Jurkat, Clone E6-1 (cell line): ENCODE data around the gene PAQR9.

Experiments
- DNase-seq: peaks from one replicate; pipeline ENCODE4 v3.0.0-alpha.2; 2011; ENCODE audit warnings: low read depth, low spot score
- H3K4me3 ChIP-seq: 2 replicates; pipeline ENCODE4 v1.5.1; 2011; ENCODE audit warnings: mild to moderate bottlenecking, low read length, control low read depth, moderate library complexity

PAQR9 gene

GRCh38 chr3:142931222-142931621 lies 32.3 kb downstream of the PAQR9 start:
- H3K4me3 ChIP-seq = no peak overlapping the region
- peak; percentile 42 for DNase-seq

GRCh38 chr3:142930463-142930862 lies 33.0 kb downstream of the PAQR9 start:
- H3K4me3 ChIP-seq = no peak overlapping the region
- DNase-seq = no peak

DNA sequence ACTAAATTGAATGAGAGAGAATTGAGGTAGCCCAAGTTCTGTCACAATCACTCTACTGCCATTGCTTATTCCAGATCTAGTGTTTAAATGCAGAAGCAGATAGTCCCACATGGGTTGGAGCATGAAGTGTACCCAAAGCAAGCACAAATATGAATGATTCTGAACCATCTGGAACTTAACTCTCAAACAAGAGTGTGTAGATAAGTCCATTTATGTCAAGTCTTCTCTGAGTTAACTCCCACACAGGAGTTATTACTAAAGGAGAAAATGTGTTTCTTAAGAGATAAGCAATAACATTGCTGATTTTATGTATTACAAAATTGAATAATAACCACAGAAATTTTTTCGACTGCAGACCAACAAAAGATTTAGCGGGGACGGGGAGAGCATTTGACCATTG lies 33.6 kb downstream of the PAQR9 start:
- H3K4me3 ChIP-seq = no peak overlapping the region
- DNase-seq = no peak

GRCh38 chr3:142929109-142929508 lies 34.4 kb downstream of the PAQR9 start:
- DNase-seq = peak; percentile 32
- no peak overlapping the region for H3K4me3 ChIP-seq

- no peak overlapping the region for H3K4me3 ChIP-seq
- DNase-seq = no peak
Observed at GRCh38 chr3:142926368-142926944, 37.0 kb downstream of the PAQR9 start.

DNA sequence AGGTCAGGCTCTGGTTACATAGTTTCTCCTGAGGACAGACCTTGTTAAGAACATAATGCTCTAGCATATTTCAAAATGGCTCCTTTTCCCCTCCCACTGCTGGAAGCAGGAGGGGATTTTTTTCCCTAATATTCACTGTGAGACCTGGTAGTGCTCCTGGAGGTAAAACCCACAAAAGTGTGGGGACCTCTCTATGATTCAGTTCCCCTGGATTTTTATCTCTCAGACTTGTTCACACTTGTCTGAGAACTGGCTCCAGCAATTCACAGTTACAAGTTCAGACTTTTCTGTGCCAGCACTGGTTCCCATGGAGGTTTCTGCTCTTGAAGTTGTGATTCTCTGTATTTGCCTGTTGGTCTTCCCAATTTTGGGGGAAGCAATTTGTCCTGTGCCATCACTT lies 38.3 kb downstream of the PAQR9 start:
- H3K4me3 ChIP-seq = no peak overlapping the region
- no peak for DNase-seq

GRCh38 chr3:142923694-142924093 lies 39.8 kb downstream of the PAQR9 start:
- DNase-seq = no peak
- H3K4me3 ChIP-seq = no peak overlapping the region

DNA sequence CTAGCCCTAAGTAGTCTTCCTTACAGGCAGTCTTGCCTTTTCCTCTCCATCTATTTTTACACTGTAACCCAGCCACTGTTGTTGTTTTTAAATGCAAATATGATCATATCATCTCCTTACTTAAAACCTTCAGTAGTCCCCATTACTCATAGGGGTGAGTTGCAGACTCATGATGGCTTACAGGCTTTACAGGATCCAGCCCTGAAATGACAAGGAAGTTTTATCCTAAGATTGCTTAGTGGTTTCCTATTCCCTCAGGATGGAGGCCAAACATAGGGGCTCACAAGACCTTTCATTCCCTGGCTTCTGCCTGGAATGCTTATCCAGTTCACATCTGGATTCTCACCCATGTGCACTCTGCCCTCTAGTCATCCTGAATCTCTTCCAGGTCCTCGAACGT lies 46.9 kb downstream of the PAQR9 start:
- H3K4me3 ChIP-seq = no peak overlapping the region
- no peak for DNase-seq

- H3K4me3 ChIP-seq = no peak overlapping the region
- DNase-seq = no peak
Observed at GRCh38 chr3:142915636-142916035, 47.8 kb downstream of the PAQR9 start.

- no peak overlapping the region for H3K4me3 ChIP-seq
- DNase-seq = no peak
Observed at GRCh38 chr3:142914286-142914811, 49.1 kb downstream of the PAQR9 start.

GRCh38 chr3:142913432-142913831 lies 50.0 kb downstream of the PAQR9 start:
- DNase-seq = no peak
- H3K4me3 ChIP-seq = no peak overlapping the region

DNA sequence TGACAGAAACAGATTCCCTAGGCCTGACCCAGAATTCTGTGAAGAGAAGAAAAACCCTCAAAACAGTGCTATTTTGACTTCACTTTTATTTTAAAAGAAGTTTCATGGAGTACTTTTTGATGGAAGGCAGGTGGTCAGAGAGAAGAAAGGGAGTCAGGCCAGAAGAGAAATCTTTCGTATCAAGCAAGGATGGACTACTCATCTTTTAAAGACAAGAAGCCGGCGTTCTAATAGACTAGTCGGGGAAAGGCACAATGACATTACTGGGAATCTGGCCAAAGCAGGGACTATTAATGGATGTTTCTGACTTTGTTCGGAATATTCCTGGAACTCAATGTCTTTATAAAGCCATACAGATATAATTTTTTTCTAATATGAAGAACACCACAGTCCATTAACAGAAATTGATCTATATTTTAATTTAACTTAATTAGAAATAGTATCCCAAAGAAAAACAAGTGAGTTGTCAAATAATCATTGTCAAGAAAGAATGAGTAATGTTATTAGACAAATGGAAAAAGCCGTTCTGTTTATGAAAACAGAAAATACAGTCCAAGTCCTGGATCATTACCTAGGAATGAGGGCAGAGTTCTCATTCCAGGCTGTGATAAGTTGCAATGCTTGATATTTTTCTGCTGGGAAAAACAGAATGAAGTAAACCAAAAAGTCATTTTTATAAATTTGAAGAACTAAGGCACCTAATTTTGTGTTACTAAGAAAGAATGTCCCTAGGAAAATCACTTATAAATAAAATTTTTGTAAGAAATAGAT lies 50.9 kb downstream of the PAQR9 start:
- no peak overlapping the region for H3K4me3 ChIP-seq
- DNase-seq = no peak
